Measurements from ENCODE around the gene NUDT15.
A peak's percentile ranks its signal among the peaks of the same experiment; 100 is the strongest.

NUDT15 gene

DNA sequence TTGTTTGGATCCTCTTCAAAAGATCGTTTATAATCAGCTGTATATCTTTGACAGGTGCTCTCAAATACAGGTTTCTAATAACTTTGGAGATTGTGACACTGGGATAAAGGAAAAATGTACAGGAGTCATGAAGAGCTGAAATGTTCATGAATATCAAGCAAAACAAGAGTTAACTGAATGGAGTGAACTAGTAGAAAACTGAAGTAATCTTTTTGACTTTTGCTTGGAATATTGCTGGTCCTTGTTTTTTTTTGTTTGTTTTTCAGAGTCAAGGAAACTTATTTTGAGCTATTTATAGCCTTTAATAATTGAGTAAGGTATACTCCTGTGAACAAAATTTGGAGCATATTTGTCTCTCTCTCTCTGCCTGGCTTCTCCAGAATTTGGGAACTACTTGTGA lies 32.0 kb downstream of the NUDT15 start:
- Histone ChIP-seq H2BK15ac (ENCODE audit: low read depth, poor library complexity, severe bottlenecking) (no peak overlapping the region), H3K4me1 (ENCODE audit: control insufficient read depth, insufficient read depth, low read depth, low read length) (no peaks in the 10 kb centered on the region), H3K9ac (ENCODE audit: low read length) (no peak overlapping the region), H3K4me3 (ENCODE audit: insufficient read depth in 1 of 2, low read depth in 1 of 2, low read length in 2 of 2) (peak overlapping the region in 1 of 2 experiments; percentile 29), H4K8ac (ENCODE audit: low read length) (no peak overlapping the region), H3K27me3 (ENCODE audit: control insufficient read depth in 1 of 2, insufficient read depth in 1 of 2, low read length in 2 of 2) (no peaks in the 10 kb centered on the region), H4K91ac (ENCODE audit: low read length) (no peak overlapping the region), H3K9me3 (ENCODE audit: control insufficient read depth, low read length) (peaks cover 85% of the 10 kb centered on the region), H2AFZ (ENCODE audit: low read depth, low read length) (no peak overlapping the region), H3K14ac (ENCODE audit: low read length in 2 of 2) (no peak overlapping the region), H3K4me2 (ENCODE audit: low read length, poor library complexity, severe bottlenecking) (no peak overlapping the region), H2AK5ac (ENCODE audit: low read length, severe bottlenecking) (no peak overlapping the region), H3K79me1 (replicated peaks; ENCODE audit: low read length, poor library complexity, severe bottlenecking) (peaks cover 25% of the 10 kb centered on the region), H3K36me3 (ENCODE audit: control insufficient read depth in 1 of 2, insufficient read depth in 2 of 2, low read depth in 1 of 2, low read length in 2 of 2) (peaks cover 38 to 100% of the 10 kb centered on the region in 2 experiments), H3K27ac (ENCODE audit: low read length, poor library complexity, severe bottlenecking) (no peak overlapping the region), H2BK120ac (ENCODE audit: low read depth, low read length) (no peak overlapping the region), H3K18ac (ENCODE audit: low read depth in 1 of 2, low read length in 2 of 2) (no peak overlapping the region), H2BK12ac (ENCODE audit: low read length in 2 of 2) (no peak overlapping the region), H2BK5ac (ENCODE audit: low read depth, low read length, poor library complexity, severe bottlenecking) (no peak overlapping the region), H3K23ac (ENCODE audit: low read length in 2 of 2) (no peak overlapping the region), H3K4ac (ENCODE audit: low read depth in 1 of 2, low read length in 2 of 2) (no peak overlapping the region)
- DNase-seq = no peak
- 100% methylated on average over 1 of the region's 1 CpG for WGBS

DNA sequence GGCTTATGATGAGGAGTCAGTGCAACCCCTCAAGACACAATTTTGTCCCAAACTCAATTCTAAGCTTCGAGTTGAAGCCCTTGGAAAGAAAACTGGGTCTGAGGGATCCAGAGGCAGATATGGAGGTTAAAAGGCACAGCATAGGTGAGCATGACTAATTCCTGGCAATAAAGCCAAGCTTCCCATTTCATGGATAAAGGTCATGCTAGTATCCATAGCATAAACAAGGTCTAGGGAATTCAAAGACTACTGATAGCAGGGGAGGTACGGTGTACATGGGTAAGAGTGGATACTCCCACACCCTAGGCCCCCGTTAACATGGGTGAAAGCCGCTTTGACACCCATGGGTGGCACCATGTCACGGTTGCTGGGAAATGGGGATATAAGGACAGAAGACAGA lies 33.4 kb downstream of the NUDT15 start:
- peaks cover 41 to 98% of the 10 kb centered on the region in 2 experiments for H3K36me3 ChIP-seq (ENCODE audit: control insufficient read depth in 1 of 2, insufficient read depth in 2 of 2, low read depth in 1 of 2, low read length in 2 of 2)
- no peak overlapping the region for H2BK15ac ChIP-seq (ENCODE audit: low read depth, poor library complexity, severe bottlenecking)
- no peak overlapping the region for H2AK5ac ChIP-seq (ENCODE audit: low read length, severe bottlenecking)
- no peak overlapping the region for H2AFZ ChIP-seq (ENCODE audit: low read depth, low read length)
- H3K18ac ChIP-seq (ENCODE audit: low read depth in 1 of 2, low read length in 2 of 2) = no peak overlapping the region
- H4K91ac ChIP-seq (ENCODE audit: low read length) = no peak overlapping the region
- DNase-seq = no peak
- H3K4me3 ChIP-seq (ENCODE audit: insufficient read depth in 1 of 2, low read depth in 1 of 2, low read length in 2 of 2) = peak overlapping the region in 1 of 2 experiments; percentile 30
- H3K14ac ChIP-seq (ENCODE audit: low read length in 2 of 2) = no peak overlapping the region
- no peak overlapping the region for H2BK5ac ChIP-seq (ENCODE audit: low read depth, low read length, poor library complexity, severe bottlenecking)
- H3K23ac ChIP-seq (ENCODE audit: low read length in 2 of 2) = no peak overlapping the region
- H2BK120ac ChIP-seq (ENCODE audit: low read depth, low read length) = no peak overlapping the region
- H3K4ac ChIP-seq (ENCODE audit: low read depth in 1 of 2, low read length in 2 of 2) = no peak overlapping the region
- H2BK12ac ChIP-seq (ENCODE audit: low read length in 2 of 2) = no peak overlapping the region
- H3K4me2 ChIP-seq (ENCODE audit: low read length, poor library complexity, severe bottlenecking) = no peak overlapping the region
- H3K4me1 ChIP-seq (ENCODE audit: control insufficient read depth, insufficient read depth, low read depth, low read length) = no peaks in the 10 kb centered on the region
- H4K8ac ChIP-seq (ENCODE audit: low read length) = no peak overlapping the region
- H3K9me3 ChIP-seq (ENCODE audit: control insufficient read depth, low read length) = peaks cover 89% of the 10 kb centered on the region
- WGBS = 90% methylated on average over 5 of the region's 5 CpGs
- no peak overlapping the region for H3K27ac ChIP-seq (ENCODE audit: low read length, poor library complexity, severe bottlenecking)
- peaks cover 25% of the 10 kb centered on the region for H3K79me1 ChIP-seq (replicated peaks; ENCODE audit: low read length, poor library complexity, severe bottlenecking)
- H3K27me3 ChIP-seq (ENCODE audit: control insufficient read depth in 1 of 2, insufficient read depth in 1 of 2, low read length in 2 of 2) = no peaks in the 10 kb centered on the region
- H3K9ac ChIP-seq (ENCODE audit: low read length) = no peak overlapping the region

DNA sequence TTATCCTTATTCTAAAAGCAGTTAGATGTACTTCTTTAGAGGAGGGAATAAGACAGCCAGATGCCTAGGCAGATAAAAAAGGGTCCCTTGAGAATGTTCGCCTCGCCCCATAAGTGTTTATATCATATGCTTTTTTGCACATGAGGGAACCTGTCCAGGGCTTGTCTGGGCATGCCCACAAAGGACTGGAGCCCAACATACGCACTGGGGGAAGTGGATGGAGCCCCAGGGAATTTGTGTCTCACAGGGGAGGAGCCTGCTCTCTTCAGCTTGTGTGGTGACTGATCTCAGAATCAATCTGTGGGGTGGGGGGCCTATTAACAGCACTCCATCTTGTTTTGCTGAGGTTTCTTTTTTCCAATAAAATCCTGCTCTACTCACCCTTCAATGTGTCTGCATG lies 34.8 kb downstream of the NUDT15 start:
- Histone ChIP-seq H3K9ac (ENCODE audit: low read length) (no peak overlapping the region), H3K14ac (ENCODE audit: low read length in 2 of 2) (no peak overlapping the region), H3K27me3 (ENCODE audit: control insufficient read depth in 1 of 2, insufficient read depth in 1 of 2, low read length in 2 of 2) (no peaks in the 10 kb centered on the region), H2BK5ac (ENCODE audit: low read depth, low read length, poor library complexity, severe bottlenecking) (no peak overlapping the region), H2AK5ac (ENCODE audit: low read length, severe bottlenecking) (no peak overlapping the region), H2BK120ac (ENCODE audit: low read depth, low read length) (no peak overlapping the region), H3K18ac (ENCODE audit: low read depth in 1 of 2, low read length in 2 of 2) (no peak overlapping the region), H4K91ac (ENCODE audit: low read length) (no peak overlapping the region), H3K36me3 (ENCODE audit: control insufficient read depth in 1 of 2, insufficient read depth in 2 of 2, low read depth in 1 of 2, low read length in 2 of 2) (peaks cover 35 to 98% of the 10 kb centered on the region in 2 experiments), H2BK15ac (ENCODE audit: low read depth, poor library complexity, severe bottlenecking) (no peak overlapping the region), H3K4me3 (ENCODE audit: insufficient read depth in 1 of 2, low read depth in 1 of 2, low read length in 2 of 2) (peak overlapping the region in 1 of 2 experiments; percentile 13), H3K4me2 (ENCODE audit: low read length, poor library complexity, severe bottlenecking) (no peak overlapping the region), H3K4me1 (ENCODE audit: control insufficient read depth, insufficient read depth, low read depth, low read length) (no peaks in the 10 kb centered on the region), H2BK12ac (ENCODE audit: low read length in 2 of 2) (no peak overlapping the region), H4K8ac (ENCODE audit: low read length) (no peak overlapping the region), H3K79me1 (replicated peaks; ENCODE audit: low read length, poor library complexity, severe bottlenecking) (peaks cover 17% of the 10 kb centered on the region), H3K27ac (ENCODE audit: low read length, poor library complexity, severe bottlenecking) (no peak overlapping the region), H3K9me3 (ENCODE audit: control insufficient read depth, low read length) (peaks cover 76% of the 10 kb centered on the region), H2AFZ (ENCODE audit: low read depth, low read length) (no peak overlapping the region), H3K23ac (ENCODE audit: low read length in 2 of 2) (no peak overlapping the region), H3K4ac (ENCODE audit: low read depth in 1 of 2, low read length in 2 of 2) (no peak overlapping the region)
- no peak for DNase-seq
- WGBS = 98% methylated on average over 3 of the region's 3 CpGs

- Histone ChIP-seq H4K91ac (ENCODE audit: low read length) (no peak overlapping the region), H2AK5ac (ENCODE audit: low read length, severe bottlenecking) (no peak overlapping the region), H3K4ac (ENCODE audit: low read depth in 1 of 2, low read length in 2 of 2) (no peak overlapping the region), H3K4me1 (ENCODE audit: control insufficient read depth, insufficient read depth, low read depth, low read length) (no peaks in the 10 kb centered on the region), H3K4me3 (ENCODE audit: insufficient read depth in 1 of 2, low read depth in 1 of 2, low read length in 2 of 2) (peak overlapping the region in 1 of 2 experiments; percentile 13), H2BK120ac (ENCODE audit: low read depth, low read length) (no peak overlapping the region), H2BK15ac (ENCODE audit: low read depth, poor library complexity, severe bottlenecking) (no peak overlapping the region), H3K23ac (ENCODE audit: low read length in 2 of 2) (no peak overlapping the region), H3K79me1 (replicated peaks; ENCODE audit: low read length, poor library complexity, severe bottlenecking) (peaks cover 19% of the 10 kb centered on the region), H3K36me3 (ENCODE audit: control insufficient read depth in 1 of 2, insufficient read depth in 2 of 2, low read depth in 1 of 2, low read length in 2 of 2) (peaks cover 37 to 98% of the 10 kb centered on the region in 2 experiments), H4K8ac (ENCODE audit: low read length) (no peak overlapping the region), H3K27me3 (ENCODE audit: control insufficient read depth in 1 of 2, insufficient read depth in 1 of 2, low read length in 2 of 2) (no peaks in the 10 kb centered on the region), H3K9me3 (ENCODE audit: control insufficient read depth, low read length) (peaks cover 71% of the 10 kb centered on the region), H2AFZ (ENCODE audit: low read depth, low read length) (no peak overlapping the region), H2BK5ac (ENCODE audit: low read depth, low read length, poor library complexity, severe bottlenecking) (no peak overlapping the region), H3K14ac (ENCODE audit: low read length in 2 of 2) (no peak overlapping the region), H3K4me2 (ENCODE audit: low read length, poor library complexity, severe bottlenecking) (no peak overlapping the region), H2BK12ac (ENCODE audit: low read length in 2 of 2) (no peak overlapping the region), H3K9ac (ENCODE audit: low read length) (no peak overlapping the region), H3K27ac (ENCODE audit: low read length, poor library complexity, severe bottlenecking) (no peak overlapping the region), H3K18ac (ENCODE audit: low read depth in 1 of 2, low read length in 2 of 2) (no peak overlapping the region)
- DNase-seq = no peak
- 99% methylated on average over 2 of the region's 2 CpGs for WGBS
Measured at GRCh38 chr13:48072787-48073186, 35.3 kb downstream of the NUDT15 start.

All from mesenchymal stem cell (in vitro differentiated cells and primary cell).